K562 (cell line): ENCODE results near the gene RHBG. TPM values are rescaled to one million over a fixed set of nuclear protein-coding genes. Genes with fewer than 3 reads are reported as not detected.
A peak's percentile ranks its signal among the peaks of the same experiment; 100 is the strongest.

ENCODE experiments used
- RNF2 ChIP-seq: sonication (generic); IDR thresholded peaks from 2 replicates; pipeline ENCODE4 v1.6.1; 2016
- ZNF175 ChIP-seq: fragments of 200-800 bp; sonication (Bioruptor generic); IDR thresholded peaks from 2 replicates; pipeline ENCODE4 v1.6.1; 2016; ENCODE audit warnings: low read depth, mild to moderate bottlenecking, missing genetic modification characterization, missing compliant biosample characterization
- ZNF354B ChIP-seq: fragments of 250-450 bp; sonication (Bioruptor Pico); IDR thresholded peaks from 2 replicates; pipeline ENCODE4 v1.4.0; 2020
- polyA plus RNA-seq, 8 experiments: library from polyadenylated mRNA; depleted of rRNA in 4 of 8; stranded (reverse) in 5 of 8; unstranded in 3 of 8; fragments of >200 nt; fragmentation: Nextera tagmentation in 2 of 8; fragmentation: Illumina TruSeq in 1 of 8; extraction: Ambion mirVana in 2 of 8; extraction: Trizol in 1 of 8; gene quantifications; 2 replicates each; pipeline versions ENCODE4 v1.2.1 to v1.2.3, GENCODE V29; 2011 to 2014; ENCODE audit warnings: inconsistent platforms in 1 of 8, missing spikeins in 1 of 8
- total RNA-seq, 7 experiments: library from RNA; depleted of rRNA in 6 of 7; stranded (reverse); fragments of >200 nt in 6 of 7; fragmentation: Illumina TruSeq in 2 of 7; extraction: Trizol in 2 of 7; gene quantifications; 2 replicates each; pipeline versions ENCODE4 v1.2.1 to v1.2.3, GENCODE V29; 2011 to 2021; ENCODE audit warnings: low replicate concordance in 1 of 7
- TF ChIP-seq, protein P1 (sequence below), 2 experiments: IDR thresholded peaks; 2 replicates each; pipeline ENCODE4 v1.6.1; 2011; ENCODE audit warnings: borderline replicate concordance in 1 of 2, control low read depth in 1 of 2, low read depth in 1 of 2, low read length in 1 of 2, mild to moderate bottlenecking in 1 of 2, mixed read lengths in 1 of 2, moderate library complexity in 1 of 2; ENCODE audit not compliant: insufficient read depth in 1 of 2, insufficient read length in 1 of 2, poor library complexity in 1 of 2, severe bottlenecking in 1 of 2; ENCODE audit errors: extremely low read depth in 1 of 2
- TF ChIP-seq, protein P2 (sequence below): fragments of 450-650 bp; IDR thresholded peaks from 2 replicates; pipeline ENCODE4 v1.6.1; 2017; ENCODE audit warnings: antibody characterized with exemption, mild to moderate bottlenecking
- TF ChIP-seq, protein P3 (sequence below): sonication (generic); formaldehyde crosslinking; IDR thresholded peaks from 2 replicates; pipeline ENCODE4 v1.9.0; 2022; ENCODE audit warnings: mild to moderate bottlenecking, missing genetic modification reagents

The RHBG gene
- total and polyA plus RNA-seq, 9 of the 15 experiments (the other 6 are each of a cell fraction or from before 2014, with no cell fraction given): not detected

DNA sequence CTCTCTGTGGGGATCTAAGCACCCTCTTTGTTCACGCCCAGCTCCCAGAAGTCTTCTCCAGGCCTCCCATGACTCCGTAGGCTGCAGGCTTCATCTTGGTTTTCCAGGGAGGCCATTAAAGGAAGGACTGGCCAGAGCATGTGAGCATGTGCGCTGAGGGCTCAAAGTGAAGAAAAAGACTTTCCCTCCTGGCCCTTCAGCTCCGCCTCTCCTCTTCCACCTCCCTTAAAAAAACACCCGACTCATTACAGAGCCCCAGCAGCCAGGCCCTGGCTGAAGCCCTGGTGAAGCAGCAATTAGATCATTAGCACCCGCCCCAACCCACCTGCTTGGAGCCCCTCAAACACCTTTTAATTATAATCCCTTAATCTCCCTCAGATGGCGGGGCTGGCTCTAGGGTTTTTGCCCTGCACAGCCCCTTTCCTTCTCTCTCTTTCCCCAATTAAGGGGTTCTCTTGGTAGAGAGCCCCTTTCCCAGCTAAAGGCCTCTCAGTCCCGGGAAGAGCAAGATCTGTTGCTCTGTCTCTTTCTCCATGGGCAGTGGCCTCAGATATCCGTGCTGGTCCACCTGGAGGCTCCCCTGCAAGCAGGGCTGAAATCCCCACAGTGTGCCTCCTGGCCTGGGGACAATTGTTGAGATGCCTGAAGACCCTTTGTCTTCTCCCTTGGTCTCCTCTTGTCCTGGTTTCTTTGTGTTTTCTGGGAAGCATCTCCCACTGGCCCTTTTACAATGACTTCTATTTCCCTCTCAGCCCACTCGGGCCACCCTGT lies 30.5 kb downstream of the RHBG start (continued):
- TF ChIP-seq, protein P1, sequence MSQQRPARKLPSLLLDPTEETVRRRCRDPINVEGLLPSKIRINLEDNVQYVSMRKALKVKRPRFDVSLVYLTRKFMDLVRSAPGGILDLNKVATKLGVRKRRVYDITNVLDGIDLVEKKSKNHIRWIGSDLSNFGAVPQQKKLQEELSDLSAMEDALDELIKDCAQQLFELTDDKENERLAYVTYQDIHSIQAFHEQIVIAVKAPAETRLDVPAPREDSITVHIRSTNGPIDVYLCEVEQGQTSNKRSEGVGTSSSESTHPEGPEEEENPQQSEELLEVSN (IDR thresholded peaks at IDR 0.05; ENCODE audit: borderline replicate concordance in 1 of 2, extremely low read depth in 1 of 2, insufficient read depth in 1 of 2, insufficient read length in 1 of 2, low read depth in 1 of 2, low read length in 1 of 2, poor library complexity in 1 of 2, severe bottlenecking in 1 of 2): peak; percentile 25 to 89
- TF ChIP-seq ZNF175 (CRISPR knock-in tag): no peak
- no peak for TF ChIP-seq ZNF354B (CRISPR knock-in tag)
- TF ChIP-seq RNF2: no peak
- TF ChIP-seq, protein P2, sequence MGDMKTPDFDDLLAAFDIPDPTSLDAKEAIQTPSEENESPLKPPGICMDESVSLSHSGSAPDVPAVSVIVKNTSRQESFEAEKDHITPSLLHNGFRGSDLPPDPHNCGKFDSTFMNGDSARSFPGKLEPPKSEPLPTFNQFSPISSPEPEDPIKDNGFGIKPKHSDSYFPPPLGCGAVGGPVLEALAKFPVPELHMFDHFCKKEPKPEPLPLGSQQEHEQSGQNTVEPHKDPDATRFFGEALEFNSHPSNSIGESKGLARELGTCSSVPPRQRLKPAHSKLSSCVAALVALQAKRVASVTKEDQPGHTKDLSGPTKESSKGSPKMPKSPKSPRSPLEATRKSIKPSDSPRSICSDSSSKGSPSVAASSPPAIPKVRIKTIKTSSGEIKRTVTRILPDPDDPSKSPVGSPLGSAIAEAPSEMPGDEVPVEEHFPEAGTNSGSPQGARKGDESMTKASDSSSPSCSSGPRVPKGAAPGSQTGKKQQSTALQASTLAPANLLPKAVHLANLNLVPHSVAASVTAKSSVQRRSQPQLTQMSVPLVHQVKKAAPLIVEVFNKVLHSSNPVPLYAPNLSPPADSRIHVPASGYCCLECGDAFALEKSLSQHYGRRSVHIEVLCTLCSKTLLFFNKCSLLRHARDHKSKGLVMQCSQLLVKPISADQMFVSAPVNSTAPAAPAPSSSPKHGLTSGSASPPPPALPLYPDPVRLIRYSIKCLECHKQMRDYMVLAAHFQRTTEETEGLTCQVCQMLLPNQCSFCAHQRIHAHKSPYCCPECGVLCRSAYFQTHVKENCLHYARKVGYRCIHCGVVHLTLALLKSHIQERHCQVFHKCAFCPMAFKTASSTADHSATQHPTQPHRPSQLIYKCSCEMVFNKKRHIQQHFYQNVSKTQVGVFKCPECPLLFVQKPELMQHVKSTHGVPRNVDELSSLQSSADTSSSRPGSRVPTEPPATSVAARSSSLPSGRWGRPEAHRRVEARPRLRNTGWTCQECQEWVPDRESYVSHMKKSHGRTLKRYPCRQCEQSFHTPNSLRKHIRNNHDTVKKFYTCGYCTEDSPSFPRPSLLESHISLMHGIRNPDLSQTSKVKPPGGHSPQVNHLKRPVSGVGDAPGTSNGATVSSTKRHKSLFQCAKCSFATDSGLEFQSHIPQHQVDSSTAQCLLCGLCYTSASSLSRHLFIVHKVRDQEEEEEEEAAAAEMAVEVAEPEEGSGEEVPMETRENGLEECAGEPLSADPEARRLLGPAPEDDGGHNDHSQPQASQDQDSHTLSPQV: 0 out of 2 replicates have a peak, but pooled peaks have one; percentile 60
- TF ChIP-seq, protein P3, sequence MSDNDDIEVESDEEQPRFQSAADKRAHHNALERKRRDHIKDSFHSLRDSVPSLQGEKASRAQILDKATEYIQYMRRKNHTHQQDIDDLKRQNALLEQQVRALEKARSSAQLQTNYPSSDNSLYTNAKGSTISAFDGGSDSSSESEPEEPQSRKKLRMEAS (CRISPR knock-in tag): peak; percentile 88
